Trophoblast cell (in vitro differentiated cells and primary cell): ENCODE data around the gene STARD7.

ENCODE experiments used
- DNase-seq, 2 donors: peaks; one replicate each; pipeline ENCODE4 v3.0.0-alpha.2; 2016
- H2AFZ ChIP-seq: 2 replicates; pipeline ENCODE4 v1.6.1; 2013; ENCODE audit warnings: low read length, moderate library complexity, mild to moderate bottlenecking; ENCODE audit not compliant: insufficient read depth, poor library complexity
- H2AK5ac ChIP-seq: 2 replicates; pipeline ENCODE4 v1.6.1; 2013; ENCODE audit warnings: mild to moderate bottlenecking, low read length
- H2BK120ac ChIP-seq: 2 replicates; pipeline ENCODE4 v1.6.1; 2013; ENCODE audit warnings: low read length, mild to moderate bottlenecking, moderate library complexity; ENCODE audit not compliant: insufficient read depth, poor library complexity
- H2BK12ac ChIP-seq: 2 replicates; pipeline ENCODE4 v1.6.1; 2013; ENCODE audit warnings: mild to moderate bottlenecking, low read length, moderate library complexity
- H2BK5ac ChIP-seq: 2 replicates; pipeline ENCODE4 v1.6.1; 2013; ENCODE audit warnings: low read length, low read depth, moderate library complexity, mild to moderate bottlenecking; ENCODE audit not compliant: poor library complexity
- H3K14ac ChIP-seq: 2 replicates; pipeline ENCODE4 v1.6.1; 2013; ENCODE audit warnings: mild to moderate bottlenecking, low read length
- H3K18ac ChIP-seq: 2 replicates; pipeline ENCODE4 v1.6.1; 2013; ENCODE audit warnings: mild to moderate bottlenecking, low read length
- H3K23ac ChIP-seq: 2 replicates; pipeline ENCODE4 v1.6.1; 2013; ENCODE audit warnings: low read length
- H3K27ac ChIP-seq: 2 replicates; pipeline ENCODE4 v1.5.1; 2013; ENCODE audit warnings: low read depth, mild to moderate bottlenecking, inconsistent platforms, low read length, moderate library complexity
- H3K27me3 ChIP-seq: 2 replicates; pipeline ENCODE4 v1.6.1; 2013; ENCODE audit warnings: inconsistent platforms, mild to moderate bottlenecking, low read length, moderate library complexity; ENCODE audit not compliant: insufficient read depth
- H3K36me3 ChIP-seq, 2 experiments: 1 replicate in 1 of 2; 2 replicates in 1 of 2; pipeline ENCODE4 v1.6.1; 2013; ENCODE audit warnings: low read length in 2 of 2, mild to moderate bottlenecking in 2 of 2, moderate library complexity in 1 of 2; ENCODE audit not compliant: insufficient read depth in 2 of 2, control insufficient read depth in 1 of 2
- H3K4ac ChIP-seq: 2 replicates; pipeline ENCODE4 v1.6.1; 2013; ENCODE audit warnings: low read depth, mild to moderate bottlenecking, low read length, moderate library complexity
- H3K4me1 ChIP-seq, 2 experiments: 1 replicate in 1 of 2; 2 replicates in 1 of 2; pipeline ENCODE4 v1.6.1; 2013; ENCODE audit warnings: low read length in 2 of 2, mild to moderate bottlenecking in 2 of 2, moderate library complexity in 1 of 2; ENCODE audit not compliant: insufficient read depth in 2 of 2, control insufficient read depth in 1 of 2
- H3K4me2 ChIP-seq: 2 replicates; pipeline ENCODE4 v1.6.1; 2013; ENCODE audit warnings: inconsistent platforms, mild to moderate bottlenecking, low read length, moderate library complexity
- H3K4me3 ChIP-seq: 2 replicates; pipeline ENCODE4 v1.5.1; 2013; ENCODE audit warnings: mild to moderate bottlenecking, low read depth, low read length, inconsistent platforms
- H3K79me1 ChIP-seq: one replicate; pipeline ENCODE4 v1.6.1; 2013; ENCODE audit warnings: low read length
- H3K79me2 ChIP-seq: 2 replicates; pipeline ENCODE4 v1.6.1; 2013; ENCODE audit warnings: low read length, mild to moderate bottlenecking; ENCODE audit not compliant: control insufficient read depth, insufficient read depth, poor library complexity
- H3K9ac ChIP-seq: 2 replicates; pipeline ENCODE4 v1.6.1; 2013; ENCODE audit warnings: mild to moderate bottlenecking, low read length
- H3K9me3 ChIP-seq: 2 replicates; pipeline ENCODE4 v1.6.1; 2013; ENCODE audit warnings: low read depth, mild to moderate bottlenecking, control low read depth, inconsistent platforms, low read length; ENCODE audit not compliant: insufficient read depth
- H4K12ac ChIP-seq: 2 replicates; pipeline ENCODE4 v1.6.1; 2013; ENCODE audit warnings: low read depth, mild to moderate bottlenecking, low read length, moderate library complexity
- H4K8ac ChIP-seq: 2 replicates; pipeline ENCODE4 v1.6.1; 2013; ENCODE audit warnings: low read depth, mild to moderate bottlenecking, low read length, moderate library complexity
- H4K91ac ChIP-seq: one replicate; pipeline ENCODE4 v1.6.1; 2013; ENCODE audit warnings: low read depth, mild to moderate bottlenecking, low read length, moderate library complexity
- WGBS: extraction: QIAGEN DNeasy Blood & Tissue Kit; methylation state at CpG from one replicate; pipeline ENCODE4 v1.1.7; 2013; ENCODE audit warnings: missing lambda C conversion rate; ENCODE audit not compliant: insufficient read length, insufficient coverage; ENCODE audit errors: extremely low coverage; 5-methylcytosine and 5-hydroxymethylcytosine counted together

Gene STARD7

DNA sequence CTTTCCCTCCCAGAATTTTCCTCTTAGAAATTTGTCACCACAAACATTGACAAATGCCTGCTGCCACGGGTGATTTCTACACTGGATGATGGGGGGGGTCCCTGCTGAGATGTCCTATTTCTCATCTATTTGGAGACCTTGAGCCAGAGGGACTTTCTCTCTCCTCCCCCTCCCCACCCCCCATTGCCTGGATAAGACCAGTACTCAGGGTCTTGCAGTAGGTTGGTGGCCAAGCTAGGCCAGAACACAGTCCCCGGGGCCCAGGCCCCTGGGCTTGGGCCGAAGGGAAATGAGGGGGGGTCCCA lies 62.8 kb downstream of the STARD7 start:
- peaks cover 10% of the 10 kb centered on the region for H3K79me2 ChIP-seq
- no peak overlapping the region for H2AK5ac ChIP-seq
- H3K9ac ChIP-seq, result no peak overlapping the region
- H3K23ac ChIP-seq, result no peak overlapping the region
- H2BK12ac ChIP-seq, result peak overlapping the region; percentile 52
- peaks cover 50 to 52% of the 10 kb centered on the region in 2 experiments for H3K4me1 ChIP-seq
- H3K4ac ChIP-seq, result no peak overlapping the region
- peak overlapping the region; percentile 85 for H4K91ac ChIP-seq
- no peak for DNase-seq
- peak overlapping the region; percentile 75 for H4K8ac ChIP-seq
- peak overlapping the region; percentile 20 for H3K14ac ChIP-seq
- no CpG with 5 or more reads among the region's 3 CpGs for WGBS
- peaks cover 0 to 2% of the 10 kb centered on the region in 2 experiments for H3K36me3 ChIP-seq
- no peaks in the 10 kb centered on the region for H3K27me3 ChIP-seq
- H3K79me1 ChIP-seq, result peaks cover 24% of the 10 kb centered on the region
- H3K4me2 ChIP-seq, result peak overlapping the region; percentile 79
- no peak overlapping the region for H4K12ac ChIP-seq
- no peak overlapping the region for H3K27ac ChIP-seq
- H3K4me3 ChIP-seq, result no peak overlapping the region
- H2BK120ac ChIP-seq, result peak overlapping the region; percentile 43
- no peak overlapping the region for H2AFZ ChIP-seq
- H3K18ac ChIP-seq, result no peak overlapping the region
- H3K9me3 ChIP-seq, result no peaks in the 10 kb centered on the region
- H2BK5ac ChIP-seq, result peak overlapping the region; percentile 65

DNA sequence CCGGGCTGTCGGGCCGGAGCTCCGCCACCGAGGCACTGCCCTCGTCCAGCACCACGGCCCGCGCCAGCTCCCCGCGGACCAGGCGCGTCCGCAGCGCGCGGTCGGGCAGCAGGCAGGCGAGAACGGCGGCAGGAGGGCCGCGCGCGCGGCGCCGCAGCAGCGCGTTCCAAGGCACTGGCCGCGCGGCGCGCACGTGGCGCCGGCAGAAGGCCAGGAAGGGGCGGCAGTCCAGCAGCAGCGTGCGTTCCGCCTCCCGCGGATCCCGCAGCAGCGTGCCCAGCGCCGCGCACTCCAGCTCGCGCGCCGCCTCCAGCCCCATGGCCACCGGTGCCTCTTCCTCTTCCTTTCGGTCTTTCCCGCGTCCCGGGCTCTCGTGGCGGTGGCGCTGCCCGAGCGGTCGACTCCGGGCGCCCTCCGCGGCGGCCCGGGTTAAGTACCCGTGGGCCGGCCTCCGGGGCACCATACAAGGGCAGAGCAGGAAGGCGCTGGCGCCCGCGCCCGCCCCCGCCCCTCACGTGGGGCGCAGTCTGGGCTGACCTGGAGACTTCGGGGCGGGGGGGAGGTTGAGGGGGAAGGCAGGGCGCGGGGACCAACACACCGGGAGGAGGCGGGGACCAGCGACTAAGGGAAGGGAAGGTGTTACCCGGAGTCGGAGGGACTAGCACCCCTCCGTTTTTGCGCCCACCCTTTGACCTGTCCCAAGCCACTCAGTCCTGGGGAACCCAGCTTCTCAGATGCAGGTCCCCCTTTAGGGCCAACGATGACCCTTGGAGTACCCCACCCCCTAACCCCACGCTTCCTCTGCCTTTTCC lies 63.4 kb downstream of the STARD7 start, which contains the start of gene DUSP2:
TSS of gene DUSP2 (minus strand) at position 405 of the 812 bp plus-strand sequence. CDS start at position 319, 86 bp downstream.
- peaks cover 50 to 52% of the 10 kb centered on the region in 2 experiments for H3K4me1 ChIP-seq
- H3K9ac ChIP-seq, result peak within 1 kb of the TSS; percentile 1
- peaks cover 10% of the 10 kb centered on the region for H3K79me2 ChIP-seq
- H3K79me1 ChIP-seq, result peaks cover 24% of the 10 kb centered on the region
- peak within 1 kb of the TSS; percentile 79 for H3K4me2 ChIP-seq
- peak within 1 kb of the TSS; percentile 31 for H4K12ac ChIP-seq
- peak within 1 kb of the TSS; percentile 62 for H3K27ac ChIP-seq
- H4K8ac ChIP-seq, result peak within 1 kb of the TSS; percentile 75
- no peaks in the 10 kb centered on the region for H3K9me3 ChIP-seq
- H2AK5ac ChIP-seq, result peak within 1 kb of the TSS; percentile 50
- peak within 1 kb of the TSS; percentile 65 for H2BK5ac ChIP-seq
- H3K27me3 ChIP-seq, result no peaks in the 10 kb centered on the region
- H2BK12ac ChIP-seq, result peak within 1 kb of the TSS; percentile 60
- peak within 1 kb of the TSS; percentile 75 for H3K14ac ChIP-seq
- peaks cover 0 to 2% of the 10 kb centered on the region in 2 experiments for H3K36me3 ChIP-seq
- H2BK120ac ChIP-seq, result peak within 1 kb of the TSS; percentile 43
- H3K4me3 ChIP-seq, result peak within 1 kb of the TSS; percentile 72
- H3K23ac ChIP-seq, result no peak within 1 kb of the TSS
- H3K4ac ChIP-seq, result peak within 1 kb of the TSS; percentile 41
- peak within 1 kb of the TSS; percentile 67 for H2AFZ ChIP-seq
- WGBS, result no CpG with 5 or more reads among the region's 94 CpGs
- H4K91ac ChIP-seq, result peak within 1 kb of the TSS; percentile 85
- peak within 1 kb of the TSS; percentile 70 for H3K18ac ChIP-seq
- DNase-seq, result peak; percentile 29 to 45

DNA sequence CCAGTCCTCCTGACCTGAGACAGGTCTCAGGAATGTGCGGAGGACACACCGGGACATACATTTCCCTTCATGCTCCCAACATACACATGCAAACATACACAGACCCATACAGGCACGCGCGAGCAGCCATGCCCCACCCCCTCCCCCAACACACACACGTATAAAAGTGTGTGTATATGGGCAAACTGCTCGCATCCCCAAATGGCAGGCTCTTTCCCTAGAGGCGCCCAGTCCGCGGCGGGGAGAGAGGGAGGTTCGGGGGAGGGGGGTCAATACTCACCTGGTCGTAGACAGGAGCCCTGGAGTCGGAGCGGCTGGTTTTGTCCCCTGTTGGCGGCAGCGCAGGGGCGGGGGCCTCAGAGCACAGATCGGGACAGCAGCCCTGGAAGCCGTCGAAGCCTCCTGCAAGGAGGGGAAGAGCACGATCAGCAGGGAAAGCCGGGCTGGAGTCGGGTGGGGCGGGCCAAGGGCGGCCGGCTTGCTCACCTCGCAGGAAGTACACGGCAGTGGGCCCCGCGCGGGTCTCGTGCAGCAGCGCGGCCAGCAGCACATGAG lies 64.1 kb downstream of the STARD7 start:
- Histone ChIP-seq H3K79me1 (peaks cover 24% of the 10 kb centered on the region), H2AFZ (peak overlapping the region; percentile 67), H2BK120ac (no peak overlapping the region), H3K4me1 (peaks cover 50 to 52% of the 10 kb centered on the region in 2 experiments), H4K91ac (peak overlapping the region; percentile 64), H3K4me3 (peak overlapping the region; percentile 72), H3K9ac (no peak overlapping the region), H3K18ac (peak overlapping the region; percentile 70), H3K23ac (no peak overlapping the region), H2AK5ac (no peak overlapping the region), H3K9me3 (no peaks in the 10 kb centered on the region), H3K27ac (no peak overlapping the region), H3K4me2 (peak overlapping the region; percentile 79), H3K27me3 (no peaks in the 10 kb centered on the region), H2BK5ac (no peak overlapping the region), H3K79me2 (peaks cover 10% of the 10 kb centered on the region), H3K14ac (peak overlapping the region; percentile 58), H3K36me3 (peaks cover 0 to 2% of the 10 kb centered on the region in 2 experiments), H3K4ac (peak overlapping the region; percentile 17), H4K8ac (peak overlapping the region; percentile 66), H2BK12ac (peak overlapping the region; percentile 34), H4K12ac (no peak overlapping the region)
- peak in 1 of 2 donors; percentile 28 for DNase-seq
- whole genome bisulfite sequencing, result no CpG with 5 or more reads among the region's 35 CpGs

DNA sequence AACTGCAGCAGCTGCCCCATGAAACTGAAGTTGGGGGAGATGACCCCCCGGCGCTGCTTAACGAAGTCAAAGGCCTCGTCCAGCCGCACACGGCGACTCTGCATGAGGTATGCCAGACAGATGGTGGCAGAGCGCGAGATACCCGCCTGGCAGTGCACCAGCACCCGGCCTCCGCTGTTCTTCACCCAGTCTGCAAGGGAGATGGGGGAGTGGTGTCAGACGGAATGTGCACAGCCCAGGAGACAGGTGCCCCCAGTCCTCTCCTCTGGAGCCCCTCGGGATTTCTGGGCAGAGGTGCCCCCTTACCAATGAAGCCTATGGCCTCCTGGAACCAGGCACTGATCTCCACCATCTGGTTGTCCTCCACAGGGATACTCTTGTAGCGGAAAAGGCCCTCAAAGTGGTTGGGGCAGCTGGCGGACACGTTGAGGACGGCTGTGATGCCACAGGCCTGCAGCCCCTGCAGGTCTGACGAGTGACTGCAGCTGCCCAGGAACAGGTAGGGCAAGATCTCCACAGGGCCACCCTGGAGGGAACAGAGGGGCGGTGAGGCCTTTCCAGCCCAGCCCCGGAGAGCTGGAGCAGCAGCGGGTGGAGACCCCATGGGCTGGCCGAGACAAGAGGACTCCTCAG lies 64.7 kb downstream of the STARD7 start:
- Histone ChIP-seq H2BK12ac (no peak overlapping the region), H3K79me1 (peaks cover 24% of the 10 kb centered on the region), H4K8ac (no peak overlapping the region), H3K79me2 (peaks cover 10% of the 10 kb centered on the region), H3K36me3 (peaks cover 0 to 2% of the 10 kb centered on the region in 2 experiments), H3K4ac (no peak overlapping the region), H2BK120ac (no peak overlapping the region), H3K23ac (no peak overlapping the region), H3K4me1 (peaks cover 49 to 52% of the 10 kb centered on the region in 2 experiments), H3K9ac (no peak overlapping the region), H3K27ac (no peak overlapping the region), H3K18ac (no peak overlapping the region), H2AFZ (peak overlapping the region; percentile 67), H2AK5ac (no peak overlapping the region), H2BK5ac (no peak overlapping the region), H3K4me3 (peak overlapping the region; percentile 72), H3K27me3 (no peaks in the 10 kb centered on the region), H4K91ac (no peak overlapping the region), H4K12ac (no peak overlapping the region), H3K9me3 (no peaks in the 10 kb centered on the region), H3K14ac (no peak overlapping the region), H3K4me2 (peak overlapping the region; percentile 79)
- no CpG with 5 or more reads among the region's 23 CpGs for WGBS
- DNase-seq, result peak in 1 of 2 donors; percentile 45
